Activated T-helper 17 cell treated with anti-CD3 and anti-CD28 coated beads, Interleukin-2, amount 50 U/mL, for 72 hours (primary cell): Measurements from ENCODE around the gene KLHL10. TPM values are rescaled to one million over a fixed set of nuclear protein-coding genes. Genes with fewer than 3 reads are reported as not detected.

ENCODE experiments used
- ATAC-seq: fragments of 150-1000 bp; cut with Tn5 transposase; replicated peaks from 2 replicates; pipeline ENCODE4 v1.10.0; 2021; ENCODE audit warnings: mild to moderate bottlenecking, moderate library complexity
- H3K27ac Mint-ChIP-seq: one replicate; pipeline ENCODE4 v1.8.0; 2022; ENCODE audit warnings: mixed read lengths
- H3K27me3 Mint-ChIP-seq: one replicate; pipeline ENCODE4 v1.8.0; 2022; ENCODE audit warnings: mixed read lengths
- H3K36me3 Mint-ChIP-seq: one replicate; pipeline ENCODE4 v1.8.0; 2022; ENCODE audit warnings: low read depth, mild to moderate bottlenecking, mixed read lengths
- H3K4me1 Mint-ChIP-seq: one replicate; pipeline ENCODE4 v1.8.0; 2022; ENCODE audit warnings: mixed read lengths
- H3K4me3 Mint-ChIP-seq: one replicate; pipeline ENCODE4 v1.8.0; 2022; ENCODE audit warnings: mild to moderate bottlenecking, mixed read lengths
- H3K9me3 Mint-ChIP-seq: one replicate; pipeline ENCODE4 v1.8.0; 2022; ENCODE audit warnings: mixed read lengths
- total RNA-seq, 2 donors: library from RNA; stranded (reverse); gene quantifications; one replicate each; pipeline ENCODE4 v1.2.3, GENCODE V29; 2022

Gene KLHL10
- total RNA-seq, 2 donors from 2014 or later, result 0.16 TPM; not detected in 1

- Mint-ChIP-seq H3K36me3 (no peaks in the 10 kb centered on the region), H3K9me3 (no peaks in the 10 kb centered on the region), H3K27me3 (peaks cover 3% of the 10 kb centered on the region), H3K4me1 (peaks cover 6% of the 10 kb centered on the region), H3K4me3 (peak overlapping the region; percentile 85), H3K27ac (no peak overlapping the region)
- peak; percentile 37 for ATAC-seq
Observed at GRCh38 chr17:41810659-41811548, 26.7 kb upstream of the KLHL10 start.

GRCh38 chr17:41811549-41812380 is 25.9 kb upstream of the KLHL10 start, which contains the start of gene P3H4:
Gene P3H4, minus strand, starts transcription at chr17:41811949. Its CDS starts 34 bp downstream, at chr17:41811915.
- ATAC-seq, result peak; percentile 91
- Mint-ChIP-seq H3K36me3 (no peaks in the 10 kb centered on the region), H3K9me3 (no peaks in the 10 kb centered on the region), H3K27ac (peak within 1 kb of the TSS; percentile 73), H3K27me3 (peaks cover 3% of the 10 kb centered on the region), H3K4me3 (peak within 1 kb of the TSS; percentile 85), H3K4me1 (peaks cover 6% of the 10 kb centered on the region)

GRCh38 chr17:41812381-41813151 is 25.1 kb upstream of the KLHL10 start, which contains the start of gene FKBP10:
Gene FKBP10, plus strand, starts transcription at chr17:41813004. Its CDS starts 31 bp downstream, at chr17:41813035.
- no peak for ATAC-seq
- no peaks in the 10 kb centered on the region for H3K36me3 Mint-ChIP-seq
- H3K9me3 Mint-ChIP-seq, result no peaks in the 10 kb centered on the region
- H3K4me1 Mint-ChIP-seq, result peaks cover 6% of the 10 kb centered on the region
- H3K4me3 Mint-ChIP-seq, result peak within 1 kb of the TSS; percentile 85
- H3K27me3 Mint-ChIP-seq, result peaks cover 3% of the 10 kb centered on the region
- H3K27ac Mint-ChIP-seq, result peak within 1 kb of the TSS; percentile 73

GRCh38 chr17:41813152-41813680 is 24.4 kb upstream of the KLHL10 start:
- no peaks in the 10 kb centered on the region for H3K9me3 Mint-ChIP-seq
- no peak overlapping the region for H3K27ac Mint-ChIP-seq
- H3K4me3 Mint-ChIP-seq, result peak overlapping the region; percentile 85
- ATAC-seq, result no peak
- peaks cover 3% of the 10 kb centered on the region for H3K27me3 Mint-ChIP-seq
- H3K4me1 Mint-ChIP-seq, result peaks cover 6% of the 10 kb centered on the region
- no peaks in the 10 kb centered on the region for H3K36me3 Mint-ChIP-seq

- H3K27ac Mint-ChIP-seq, result peak overlapping the region; percentile 28
- H3K4me1 Mint-ChIP-seq, result peaks cover 6% of the 10 kb centered on the region
- H3K36me3 Mint-ChIP-seq, result no peaks in the 10 kb centered on the region
- no peak for ATAC-seq
- H3K4me3 Mint-ChIP-seq, result peak overlapping the region; percentile 85
- no peaks in the 10 kb centered on the region for H3K9me3 Mint-ChIP-seq
- H3K27me3 Mint-ChIP-seq, result peaks cover 3% of the 10 kb centered on the region
Observed at GRCh38 chr17:41813699-41814124, 23.9 kb upstream of the KLHL10 start.

- peak overlapping the region; percentile 28 for H3K27ac Mint-ChIP-seq
- no peak for ATAC-seq
- H3K9me3 Mint-ChIP-seq, result no peaks in the 10 kb centered on the region
- peaks cover 3% of the 10 kb centered on the region for H3K27me3 Mint-ChIP-seq
- peaks cover 6% of the 10 kb centered on the region for H3K4me1 Mint-ChIP-seq
- H3K36me3 Mint-ChIP-seq, result no peaks in the 10 kb centered on the region
- no peak overlapping the region for H3K4me3 Mint-ChIP-seq
Observed at GRCh38 chr17:41814195-41814594, 23.4 kb upstream of the KLHL10 start.

- no peaks in the 10 kb centered on the region for H3K36me3 Mint-ChIP-seq
Observed at GRCh38 chr17:41816637-41817320, 20.8 kb upstream of the KLHL10 start.

GRCh38 chr17:41818024-41818423 is 19.6 kb upstream of the KLHL10 start:
- no peak overlapping the region for H3K27ac Mint-ChIP-seq
- no peaks in the 10 kb centered on the region for H3K36me3 Mint-ChIP-seq

More at GRCh38 chr17:41816637-41817320, 20.8 kb upstream of the KLHL10 start:
- no peak for ATAC-seq
- Mint-ChIP-seq H3K27me3 (peaks cover 3% of the 10 kb centered on the region), H3K4me3 (no peak overlapping the region), H3K4me1 (no peaks in the 10 kb centered on the region), H3K27ac (no peak overlapping the region), H3K9me3 (no peaks in the 10 kb centered on the region)

GRCh38 chr17:41821776-41822175 is 15.8 kb upstream of the KLHL10 start:
- H3K36me3 Mint-ChIP-seq, result peaks cover 22% of the 10 kb centered on the region
- no peak for ATAC-seq
- H3K27me3 Mint-ChIP-seq, result no peaks in the 10 kb centered on the region
- no peak overlapping the region for H3K27ac Mint-ChIP-seq
- H3K9me3 Mint-ChIP-seq, result no peaks in the 10 kb centered on the region
- H3K4me1 Mint-ChIP-seq, result no peaks in the 10 kb centered on the region
- H3K4me3 Mint-ChIP-seq, result no peak overlapping the region

More at GRCh38 chr17:41818024-41818423, 19.6 kb upstream of the KLHL10 start:
- H3K27me3 Mint-ChIP-seq, result no peaks in the 10 kb centered on the region
- ATAC-seq, result no peak
- H3K9me3 Mint-ChIP-seq, result no peaks in the 10 kb centered on the region
- no peaks in the 10 kb centered on the region for H3K4me1 Mint-ChIP-seq
- no peak overlapping the region for H3K4me3 Mint-ChIP-seq

GRCh38 chr17:41822216-41823140 is 15.1 kb upstream of the KLHL10 start:
- Mint-ChIP-seq H3K9me3 (no peaks in the 10 kb centered on the region), H3K27me3 (no peaks in the 10 kb centered on the region), H3K4me1 (no peaks in the 10 kb centered on the region), H3K4me3 (no peak overlapping the region), H3K27ac (no peak overlapping the region), H3K36me3 (peaks cover 25% of the 10 kb centered on the region)
- no peak for ATAC-seq

- H3K4me1 Mint-ChIP-seq, result no peaks in the 10 kb centered on the region
- no peak overlapping the region for H3K4me3 Mint-ChIP-seq
- H3K9me3 Mint-ChIP-seq, result no peaks in the 10 kb centered on the region
- H3K27me3 Mint-ChIP-seq, result no peaks in the 10 kb centered on the region
- H3K36me3 Mint-ChIP-seq, result peaks cover 32% of the 10 kb centered on the region
- no peak for ATAC-seq
- no peak overlapping the region for H3K27ac Mint-ChIP-seq
Observed at GRCh38 chr17:41823141-41823524, 14.5 kb upstream of the KLHL10 start.

GRCh38 chr17:41823580-41823979 is 14.0 kb upstream of the KLHL10 start:
- H3K4me3 Mint-ChIP-seq, result no peak overlapping the region
- H3K27me3 Mint-ChIP-seq, result no peaks in the 10 kb centered on the region
- peaks cover 34% of the 10 kb centered on the region for H3K36me3 Mint-ChIP-seq
- H3K9me3 Mint-ChIP-seq, result no peaks in the 10 kb centered on the region
- no peak for ATAC-seq
- no peak overlapping the region for H3K27ac Mint-ChIP-seq
- H3K4me1 Mint-ChIP-seq, result no peaks in the 10 kb centered on the region
